HepG2 (cell line): ENCODE results near the gene PTK7. TPM values are rescaled to one million over a fixed set of nuclear protein-coding genes. Genes with fewer than 3 reads are reported as not detected.

ENCODE experiments used
- ASH2L ChIP-seq: fragments of 300-600, 200-600 bp; sonication (generic); IDR thresholded peaks from 2 replicates; pipeline ENCODE4 v1.7.0; 2017; ENCODE audit warnings: low read depth, mild to moderate bottlenecking, moderate library complexity, mixed read lengths, low read length; ENCODE audit not compliant: insufficient read length
- ATF7 ChIP-seq, 2 experiments: fragments of 450-650 bp in 1 of 2; sonication (generic) in 1 of 2; formaldehyde crosslinking in 1 of 2; IDR thresholded peaks; 2 replicates each; pipeline versions ENCODE4 v1.4.0 to v1.6.1; 2016 to 2020; ENCODE audit warnings: antibody characterized with exemption in 1 of 2, mild to moderate bottlenecking in 1 of 2, missing genetic modification reagents in 1 of 2
- ATF7-NPFF ChIP-seq: sonication (generic); formaldehyde crosslinking; IDR thresholded peaks from 2 replicates; pipeline ENCODE4 v1.8.1; 2023; ENCODE audit warnings: mild to moderate bottlenecking, low read depth, missing genetic modification reagents, moderate library complexity
- BCL6 ChIP-seq: IDR thresholded peaks from 2 replicates; pipeline ENCODE4 v1.6.1; 2016; ENCODE audit warnings: missing genetic modification reagents, missing compliant biosample characterization
- GRHL1 ChIP-seq: sonication (generic); formaldehyde crosslinking; conservative IDR thresholded peaks from 2 replicates; pipeline ENCODE4 v1.8.0; 2022; ENCODE audit warnings: missing genetic modification reagents
- GTF3A ChIP-seq: sonication (generic); formaldehyde crosslinking; conservative IDR thresholded peaks from 2 replicates; pipeline ENCODE4 v1.4.0; 2020; ENCODE audit warnings: mild to moderate bottlenecking, missing genetic modification reagents
- HOMEZ ChIP-seq: IDR thresholded peaks from 2 replicates; pipeline ENCODE4 v1.6.1; 2016; ENCODE audit warnings: low read depth
- IRF9 ChIP-seq: sonication (generic); formaldehyde crosslinking; IDR thresholded peaks from 2 replicates; pipeline ENCODE4 v1.8.0; 2022; ENCODE audit warnings: missing genetic modification reagents, mild to moderate bottlenecking, borderline replicate concordance
- KLF9 ChIP-seq: IDR thresholded peaks from 2 replicates; pipeline ENCODE4 v1.6.1; 2016; ENCODE audit warnings: low read depth
- MEF2D ChIP-seq: sonication (generic); formaldehyde crosslinking; IDR thresholded peaks from 2 replicates; pipeline ENCODE4 v1.5.1; 2020; ENCODE audit warnings: mild to moderate bottlenecking, missing genetic modification reagents
- NFRKB ChIP-seq: fragments of 450-650 bp; IDR thresholded peaks from 2 replicates; pipeline ENCODE4 v1.6.1; 2017
- PRDM4 ChIP-seq: sonication (generic); formaldehyde crosslinking; IDR thresholded peaks from 2 replicates; pipeline ENCODE4 v1.9.0; 2021; ENCODE audit warnings: missing genetic modification reagents, borderline replicate concordance
- REXO4 ChIP-seq: sonication (generic); formaldehyde crosslinking; IDR thresholded peaks from 2 replicates; pipeline ENCODE4 v1.8.0; 2022; ENCODE audit warnings: missing genetic modification reagents, mild to moderate bottlenecking, borderline replicate concordance
- ZKSCAN1 ChIP-seq: fragments of 150-350 bp; IDR thresholded peaks from 2 replicates; pipeline ENCODE4 v1.6.1; 2014; ENCODE audit warnings: low read length
- ZNF501 ChIP-seq: sonication (generic); formaldehyde crosslinking; IDR thresholded peaks from 2 replicates; pipeline ENCODE4 v1.5.1; 2020; ENCODE audit warnings: mild to moderate bottlenecking, moderate library complexity, missing genetic modification reagents
- ZNF547 ChIP-seq: sonication (generic); formaldehyde crosslinking; IDR thresholded peaks from 2 replicates; pipeline ENCODE4 v1.5.1; 2020; ENCODE audit warnings: mild to moderate bottlenecking, missing genetic modification reagents
- ZNF574 ChIP-seq: sonication (generic); formaldehyde crosslinking; IDR thresholded peaks from 2 replicates; pipeline ENCODE4 v1.4.0; 2020; ENCODE audit warnings: missing genetic modification reagents
- ZNF580 ChIP-seq: IDR thresholded peaks from 2 replicates; pipeline ENCODE4 v1.6.1; 2016; ENCODE audit warnings: low read depth, borderline replicate concordance
- polyA plus RNA-seq, 8 experiments: library from polyadenylated mRNA; depleted of rRNA in 3 of 8; stranded (reverse) in 7 of 8; unstranded in 1 of 8; fragments of >200 nt; fragmentation: Illumina TruSeq in 4 of 8; extraction: Trizol in 4 of 8; gene quantifications; 2 replicates each; pipeline versions ENCODE4 v1.2.1 to v1.2.3, GENCODE V29; 2011 to 2016; ENCODE audit warnings: low read depth in 4 of 8, missing spikeins in 1 of 8, mixed read lengths in 1 of 8; ENCODE audit not compliant: insufficient read depth in 1 of 8
- total RNA-seq, 5 experiments: library from RNA; depleted of rRNA; stranded (reverse); fragments of >200 nt; fragmentation: Illumina TruSeq; extraction: Trizol; gene quantifications; 2 replicates each; pipeline ENCODE4 v1.2.3, GENCODE V29; 2016; ENCODE audit warnings: low read depth in 1 of 5

The PTK7 gene
- total and polyA plus RNA-seq, 2 of the 13 experiments (the other 11 are each of a cell fraction or from before 2014, with no cell fraction given) = 98.5 to 99.8 TPM

GRCh38 chr6:43181942-43182860 lies 106.1 kb downstream of the PTK7 start, which contains the start of gene CUL9 (continued):
- no peak for TF ChIP-seq KLF9 (CRISPR knock-in tag)
- no peak for TF ChIP-seq HOMEZ
- no peak for TF ChIP-seq PRDM4
- no peak for TF ChIP-seq NFRKB
- TF ChIP-seq MEF2D = no peak; the same call in none of the 2 replicates
- peak; percentile 75 for TF ChIP-seq ASH2L
- peak; percentile 74; the same call in 1 of the 2 replicates for TF ChIP-seq ZNF547 (CRISPR knock-in tag)
- no peak for TF ChIP-seq ZNF501 (CRISPR knock-in tag)
- peak; percentile 67; the same call in 1 of the 2 replicates for TF ChIP-seq BCL6
- no peak for TF ChIP-seq ATF7 (IDR thresholded peaks at IDR 0.05)
- TF ChIP-seq ATF7 (CRISPR knock-in tag; IDR thresholded peaks at IDR 0.05) = peak; percentile 77; the same call in 1 of the 2 replicates
- TF ChIP-seq ZNF580 (CRISPR knock-in tag) = peak; percentile 87; the same call in 1 of the 2 replicates
- TF ChIP-seq ATF7-NPFF (CRISPR knock-in tag) = peak; percentile 87
- TF ChIP-seq IRF9 (CRISPR knock-in tag) = peak; percentile 99; the same call in 1 of the 2 replicates
- no peak for TF ChIP-seq GRHL1
- no peak for TF ChIP-seq REXO4
- peak; percentile 90 for TF ChIP-seq ZNF574 (CRISPR knock-in tag)
- no peak for TF ChIP-seq ZKSCAN1
- peak; percentile 87; the same call in 1 of the 2 replicates for TF ChIP-seq GTF3A (CRISPR knock-in tag)
